GM21360 (cell line): ENCODE data around the gene APC.
"Not testable (repeated sequence)": the region's sequence is repeated elsewhere in the genome, so short reads cannot be mapped to it uniquely, and the experiment has no call there.

Source experiments
- ATAC-seq: cut with Tn5 transposase; IDR thresholded peaks from one replicate; pipeline ENCODE4 v1.9.1; 2021; ENCODE audit warnings: mild to moderate bottlenecking, moderate library complexity; ENCODE audit not compliant: unreplicated experiment

Gene APC

DNA sequence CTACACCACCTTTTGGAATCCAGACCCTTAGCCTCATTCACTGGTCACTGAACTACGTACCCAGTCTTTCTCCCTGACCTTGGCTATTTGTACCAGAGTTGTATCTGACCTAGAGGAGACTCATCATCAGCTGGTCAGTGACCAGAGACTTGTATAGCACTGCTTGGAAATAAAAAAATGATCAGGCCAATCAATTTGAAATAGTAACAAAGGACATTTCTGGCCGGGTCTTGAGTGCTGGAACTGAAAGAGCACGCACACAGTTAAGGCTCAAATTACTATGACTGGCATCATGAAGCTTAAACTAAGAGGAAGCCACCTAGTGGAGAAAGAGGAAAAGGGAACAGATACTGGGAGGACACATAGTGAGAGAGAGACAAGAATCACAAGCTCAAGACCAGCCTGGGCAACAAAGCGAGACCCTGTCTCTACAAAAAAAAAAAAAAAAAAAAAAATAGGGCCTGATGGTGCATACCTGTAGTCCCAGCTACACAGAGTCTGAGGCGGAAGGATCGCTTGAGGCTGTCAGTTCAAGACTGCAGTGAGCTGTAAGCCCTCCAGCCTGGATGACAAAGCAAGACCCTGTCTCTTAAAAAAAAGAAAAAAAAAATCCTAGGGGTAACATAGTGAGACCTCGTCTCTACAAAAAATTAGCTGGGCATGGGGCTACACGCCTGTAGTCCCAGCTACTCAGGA, 110.6 kb downstream of the APC start:
- peak; percentile 99 for ATAC-seq

GRCh38 chr5:112849912-112850311, 112.2 kb downstream of the APC start:
- ATAC-seq, result no peak

GRCh38 chr5:112854651-112855050, 117.0 kb downstream of the APC start:
- no peak for ATAC-seq

GRCh38 chr5:112857866-112858265, 120.2 kb downstream of the APC start:
- ATAC-seq, result no peak

DNA sequence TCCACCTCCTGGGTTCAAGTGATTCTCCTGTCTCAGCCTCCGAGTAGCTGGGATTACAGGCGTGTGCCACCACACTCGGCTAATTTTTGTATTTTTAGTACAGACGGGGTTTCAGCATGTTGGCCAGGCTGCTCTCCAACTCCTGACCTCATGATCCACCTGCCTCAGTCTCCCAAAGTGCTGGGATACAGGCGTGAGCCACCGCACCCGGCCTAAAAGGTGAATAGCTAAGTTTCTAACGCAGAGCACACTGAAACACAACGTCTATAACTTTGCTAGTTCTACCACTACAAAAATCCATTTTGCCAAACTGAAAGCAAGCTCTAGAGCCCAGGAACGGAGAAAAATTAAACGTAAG, 122.9 kb downstream of the APC start:
- ATAC-seq, result not testable (repeated sequence)

DNA sequence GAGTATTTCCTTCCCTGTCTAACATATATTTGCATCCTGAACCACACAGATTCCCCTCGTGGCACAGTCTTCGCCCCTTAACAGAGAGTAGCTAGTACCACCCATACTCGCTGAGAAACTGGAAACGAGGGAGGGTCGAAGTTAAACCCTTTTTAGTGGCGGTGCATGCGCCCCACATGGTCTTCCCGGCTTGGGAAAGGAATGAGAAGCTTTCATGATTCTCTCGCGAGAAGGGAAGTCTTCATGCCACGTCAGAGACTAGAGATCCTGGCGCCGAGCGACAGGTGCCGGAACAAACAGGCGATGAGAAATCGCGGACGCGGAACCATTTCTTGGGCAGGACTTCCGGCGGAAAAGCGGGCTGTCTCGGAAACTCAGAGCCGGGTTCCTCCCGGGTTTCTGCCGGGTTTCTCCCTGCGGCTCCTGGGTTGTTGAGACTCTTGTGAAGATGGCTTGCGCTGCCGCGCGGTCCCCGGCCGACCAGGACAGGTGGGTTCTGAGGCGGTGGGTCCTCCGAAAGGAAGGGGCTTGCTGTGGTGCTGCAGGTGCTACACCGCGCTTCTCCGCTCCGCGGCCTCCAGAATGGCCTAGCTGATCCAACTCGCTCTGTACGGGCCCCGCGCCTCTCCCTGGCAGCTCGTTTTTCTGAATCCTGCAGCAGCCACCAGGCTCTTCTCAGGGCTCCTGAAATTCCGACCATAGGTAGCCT, 123.4 kb downstream of the APC start, which contains the start of gene SRP19:
Gene SRP19 (plus strand): TSS at position 359 of the 709 bp plus-strand sequence. CDS start 90 bp downstream, at position 449.
- ATAC-seq, result peak; percentile 98

DNA sequence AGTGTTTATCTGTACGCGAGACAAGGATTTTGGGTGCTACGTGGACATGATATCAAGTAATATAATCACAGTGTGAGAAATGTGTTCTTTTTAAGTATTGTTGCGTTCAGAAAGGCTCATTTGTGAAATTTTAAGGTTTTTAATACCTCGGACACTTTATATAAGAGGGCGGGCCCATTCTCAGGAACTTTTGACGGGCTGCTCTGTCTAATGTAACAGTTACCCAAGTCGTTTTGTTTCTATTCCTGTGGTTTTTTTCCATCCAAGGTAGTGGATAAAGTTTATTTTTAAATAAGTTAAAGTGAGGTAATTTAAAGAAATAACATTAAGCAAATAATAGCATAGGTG, 123.9 kb downstream of the APC start:
- no peak for ATAC-seq

DNA sequence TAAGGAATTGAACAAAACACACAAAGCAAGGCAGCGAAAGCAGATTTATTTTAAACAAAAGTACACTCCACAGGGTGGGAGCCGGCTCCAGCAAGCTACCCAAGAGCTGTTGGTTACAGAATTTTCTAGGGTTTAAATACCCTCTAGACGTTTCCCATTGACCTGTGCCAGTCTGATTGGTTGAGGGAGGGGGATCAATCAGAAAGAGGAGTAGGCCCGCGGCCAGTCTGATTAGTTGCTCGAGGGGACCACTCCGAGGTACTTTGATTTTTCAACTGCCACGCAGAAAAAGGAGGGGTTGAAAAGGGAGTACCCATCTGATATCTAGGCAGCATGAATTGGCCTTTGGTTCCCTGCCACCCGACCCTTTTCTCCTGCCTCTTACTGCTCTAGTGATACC, 124.4 kb downstream of the APC start:
- ATAC-seq, result no peak

GRCh38 chr5:112863549-112863948, 125.9 kb downstream of the APC start:
- ATAC-seq, result no peak

GRCh38 chr5:112865128-112865527, 127.4 kb downstream of the APC start:
- ATAC-seq, result no peak

- no peak for ATAC-seq
These were observed 129.1 kb downstream of the APC start for GRCh38 chr5:112866739-112867138.

- ATAC-seq, result no peak
These were observed 129.7 kb downstream of the APC start for GRCh38 chr5:112867411-112867810.

DNA sequence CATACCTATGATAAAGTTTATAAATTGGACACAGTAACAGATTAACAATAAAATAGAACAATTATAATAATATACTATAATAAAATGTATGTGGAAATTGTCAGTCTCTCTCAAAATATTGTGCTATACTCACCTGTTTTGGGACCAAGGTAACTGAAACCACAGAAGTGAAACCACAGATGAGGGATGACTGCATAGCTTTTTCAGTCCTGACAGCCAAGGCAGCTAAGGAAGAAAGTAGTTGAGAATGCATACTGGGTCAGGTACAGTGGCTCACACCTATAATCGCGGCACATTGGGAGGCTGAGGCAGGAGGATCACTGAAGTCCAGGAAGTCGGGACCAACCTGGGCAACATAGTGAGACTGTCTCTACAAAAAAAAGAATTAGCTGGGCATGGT, 132.3 kb downstream of the APC start:
- peak; percentile 66 for ATAC-seq

DNA sequence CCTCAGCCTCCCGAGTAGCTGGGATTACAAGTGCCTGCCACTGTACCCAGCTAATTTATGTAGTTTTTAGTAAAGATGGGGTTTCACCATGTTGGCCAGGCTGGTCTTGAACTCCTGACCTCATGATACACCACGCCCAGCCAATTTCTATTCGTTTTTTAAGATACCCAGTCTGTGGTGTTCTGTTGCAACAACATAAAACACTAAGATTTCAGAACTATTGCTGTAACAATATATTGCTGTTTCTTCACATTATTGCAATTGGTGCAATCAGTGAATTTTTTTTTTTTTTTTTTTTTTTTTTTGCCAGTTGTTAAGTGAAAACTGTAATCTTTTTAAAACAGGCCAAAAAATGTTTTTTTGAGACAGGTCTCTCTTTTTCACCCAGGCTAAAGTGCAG, 133.3 kb downstream of the APC start:
- ATAC-seq, result no peak

DNA sequence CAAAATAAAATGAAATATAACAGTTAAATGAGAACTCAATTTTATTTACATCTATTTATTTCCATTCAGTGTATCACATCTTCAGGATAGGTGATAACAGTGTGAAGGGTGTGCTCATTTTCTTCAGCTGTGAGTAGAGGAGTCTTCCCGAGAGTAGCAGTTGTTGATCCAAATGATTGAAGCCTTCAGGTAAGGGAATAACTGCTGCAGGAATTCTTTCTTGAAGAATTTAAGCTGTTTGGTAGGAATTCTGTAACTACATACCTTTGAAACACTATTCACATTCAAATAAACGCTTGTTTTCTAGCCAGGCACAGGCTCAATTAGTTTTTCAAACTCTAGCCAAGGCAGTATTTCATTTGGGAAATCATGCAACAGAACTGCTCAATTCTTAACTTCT, 138.7 kb downstream of the APC start:
- ATAC-seq, result no peak

GRCh38 chr5:112878101-112878500, 140.4 kb downstream of the APC start:
- no peak for ATAC-seq

- no peak for ATAC-seq
These were observed 141.1 kb downstream of the APC start for GRCh38 chr5:112878760-112879159.

GRCh38 chr5:112880219-112880964, 142.7 kb downstream of the APC start:
- no peak for ATAC-seq

DNA sequence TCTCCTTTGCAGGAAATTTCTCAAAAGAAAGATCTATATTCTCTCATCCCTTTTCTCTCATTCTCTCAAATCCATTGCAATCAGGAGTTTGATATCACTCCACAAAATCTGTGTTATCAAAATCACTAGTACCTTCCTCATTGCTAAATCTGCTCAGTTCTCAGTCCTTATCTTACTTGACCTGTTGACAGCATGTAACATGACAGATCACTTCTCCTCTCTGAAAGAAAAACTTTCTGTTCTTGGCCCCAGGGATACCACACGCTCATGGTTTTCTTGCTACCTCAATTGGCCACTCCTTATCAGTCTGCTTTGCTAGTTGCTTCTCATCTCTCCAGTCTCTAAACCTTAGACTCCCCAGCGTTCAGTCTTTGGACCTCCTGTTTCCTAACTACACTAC, 145.5 kb downstream of the APC start:
- no peak for ATAC-seq

DNA sequence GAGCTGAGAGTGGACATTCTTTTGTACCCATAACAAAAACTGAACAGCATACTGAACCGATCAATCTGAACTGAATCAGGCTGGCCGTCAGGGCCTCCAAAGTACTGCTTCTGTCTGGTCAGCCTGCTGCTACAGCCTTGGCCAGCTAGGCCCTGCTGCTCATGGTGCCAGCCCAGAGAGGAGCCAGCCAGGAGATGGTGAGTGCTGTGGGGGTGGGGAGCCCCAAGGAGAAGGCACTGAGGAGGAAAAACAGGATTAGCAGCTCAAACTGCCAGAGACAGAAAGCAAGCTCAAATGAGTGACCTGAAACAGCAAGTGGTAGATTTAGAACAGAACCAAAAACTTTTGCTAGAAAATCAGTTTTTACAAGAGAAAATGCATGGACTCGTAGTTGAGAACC, 147.3 kb downstream of the APC start:
- ATAC-seq, result no peak

DNA sequence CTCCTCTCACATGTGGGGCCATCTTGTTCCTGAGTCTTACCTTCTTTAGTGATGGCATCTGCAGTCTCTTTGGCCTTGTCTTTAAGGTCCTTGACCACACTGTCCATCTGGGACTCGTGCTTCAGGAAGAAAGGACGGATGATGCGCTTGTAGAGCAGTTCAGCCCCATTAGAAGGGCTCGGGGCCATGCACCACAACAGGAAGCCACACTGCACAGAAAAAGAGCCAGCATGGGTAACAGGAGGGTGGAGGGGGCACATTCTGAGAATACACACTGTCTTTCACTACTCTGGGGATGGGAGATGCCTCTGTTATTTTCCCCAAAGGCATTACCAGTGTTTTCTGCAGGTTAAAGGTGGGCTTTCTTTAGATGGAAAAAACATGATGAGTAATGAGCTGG, 149.3 kb downstream of the APC start:
- no peak for ATAC-seq

- ATAC-seq, result not testable (repeated sequence)
These were observed 154.4 kb downstream of the APC start for GRCh38 chr5:112892066-112892465.
